WERI-Rb-1 (cell line): ENCODE data around the gene MAP3K14.

Experiments
- DNase-seq: peaks from one replicate; pipeline ENCODE4 v3.0.0-alpha.2; 2020
- H3K27ac ChIP-seq: fragments of 250-450 bp; sonication (Bioruptor Pico); 2 replicates; pipeline ENCODE4 v1.5.1; 2020; ENCODE audit warnings: mild to moderate bottlenecking, moderate library complexity
- H3K27me3 ChIP-seq: fragments of 250-450 bp; sonication (Bioruptor Pico); 2 replicates; pipeline ENCODE4 v1.5.1; 2021; ENCODE audit warnings: mild to moderate bottlenecking, low read depth, moderate library complexity; ENCODE audit not compliant: insufficient read depth, severe bottlenecking
- H3K36me3 ChIP-seq: fragments of 250-450 bp; sonication (Bioruptor Pico); 2 replicates; pipeline ENCODE4 v1.5.1; 2020; ENCODE audit warnings: mild to moderate bottlenecking, moderate library complexity
- H3K4me3 ChIP-seq: 2 replicates; pipeline ENCODE4 v1.5.1; 2011; ENCODE audit warnings: low read depth, mild to moderate bottlenecking, control low read depth, low read length
- H3K9me3 ChIP-seq: fragments of 250-450 bp; sonication (Bioruptor Pico); 2 replicates; pipeline ENCODE4 v1.5.1; 2021; ENCODE audit warnings: mild to moderate bottlenecking, moderate library complexity; ENCODE audit not compliant: severe bottlenecking
- CTCF ChIP-seq: IDR thresholded peaks from 2 replicates; pipeline ENCODE4 v1.5.1; 2011; ENCODE audit warnings: low read depth, mild to moderate bottlenecking, control low read depth, inconsistent platforms, low read length

The MAP3K14 gene

GRCh38 chr17:45301674-45302073 lies 15.1 kb downstream of the MAP3K14 start:
- H3K27ac ChIP-seq: no peak overlapping the region
- no peak for TF ChIP-seq CTCF
- DNase-seq: no peak
- H3K36me3 ChIP-seq: peaks cover 8% of the 10 kb centered on the region; the same call in 1 of the 2 replicates
- no peaks in the 10 kb centered on the region for H3K9me3 ChIP-seq
- no peaks in the 10 kb centered on the region for H3K27me3 ChIP-seq
- H3K4me3 ChIP-seq: no peak overlapping the region

GRCh38 chr17:45300060-45300751 lies 16.6 kb downstream of the MAP3K14 start:
- H3K36me3 ChIP-seq: peaks cover 10% of the 10 kb centered on the region; the same call in 1 of the 2 replicates
- H3K9me3 ChIP-seq: no peaks in the 10 kb centered on the region
- no peaks in the 10 kb centered on the region for H3K27me3 ChIP-seq
- H3K27ac ChIP-seq: peak overlapping the region; percentile 75
- no peak overlapping the region for H3K4me3 ChIP-seq
- TF ChIP-seq CTCF: no peak
- peak; percentile 62 for DNase-seq

GRCh38 chr17:45299361-45299760 lies 17.5 kb downstream of the MAP3K14 start:
- Histone ChIP-seq H3K27me3 (no peaks in the 10 kb centered on the region), H3K9me3 (no peaks in the 10 kb centered on the region), H3K27ac (peak overlapping the region; percentile 75), H3K4me3 (no peak overlapping the region), H3K36me3 (peaks cover 6% of the 10 kb centered on the region; the same call in 1 of the 2 replicates)
- peak; percentile 63 for DNase-seq
- no peak for TF ChIP-seq CTCF

- Histone ChIP-seq H3K4me3 (no peak overlapping the region), H3K9me3 (no peaks in the 10 kb centered on the region), H3K36me3 (peaks cover 5% of the 10 kb centered on the region), H3K27ac (peak overlapping the region; percentile 75), H3K27me3 (no peaks in the 10 kb centered on the region)
- no peak for TF ChIP-seq CTCF
- peak; percentile 68 for DNase-seq
Measured at GRCh38 chr17:45298546-45299285, 18.1 kb downstream of the MAP3K14 start.

GRCh38 chr17:45296833-45297124 lies 20.0 kb downstream of the MAP3K14 start:
- H3K36me3 ChIP-seq: peaks cover 11% of the 10 kb centered on the region
- TF ChIP-seq CTCF: no peak
- H3K27me3 ChIP-seq: no peaks in the 10 kb centered on the region
- no peak overlapping the region for H3K27ac ChIP-seq
- DNase-seq: no peak
- no peak overlapping the region for H3K4me3 ChIP-seq
- no peaks in the 10 kb centered on the region for H3K9me3 ChIP-seq
